Activated T-cell treated with anti-CD3 and anti-CD28 coated beads, Interleukin-2, amount 50 U/mL, for 24 hours (primary cell): ENCODE results near the gene NUDT21.

ENCODE experiments used
- DNase-seq: peaks from one replicate; pipeline ENCODE4 v3.0.0-alpha.2; 2020
- H3K27ac Mint-ChIP-seq: 2 replicates; pipeline ENCODE4 v1.8.0; 2020; ENCODE audit warnings: mild to moderate bottlenecking, mixed read lengths
- H3K27me3 Mint-ChIP-seq: 2 replicates; pipeline ENCODE4 v1.8.0; 2020; ENCODE audit warnings: mixed read lengths
- H3K36me3 Mint-ChIP-seq: 2 replicates; pipeline ENCODE4 v1.8.0; 2020; ENCODE audit warnings: low read depth, mixed read lengths
- H3K4me1 Mint-ChIP-seq: 2 replicates; pipeline ENCODE4 v1.8.0; 2020; ENCODE audit warnings: low read depth, mixed read lengths
- H3K4me3 Mint-ChIP-seq: 2 replicates; pipeline ENCODE4 v1.8.0; 2020; ENCODE audit warnings: mild to moderate bottlenecking, moderate library complexity, mixed read lengths
- H3K9me3 Mint-ChIP-seq: 2 replicates; pipeline ENCODE4 v1.8.0; 2020; ENCODE audit warnings: mixed read lengths

The NUDT21 gene

GRCh38 chr16:56475201-56475600 lies 24.1 kb upstream of the NUDT21 start:
- Mint-ChIP-seq H3K4me1 (peaks cover 16% of the 10 kb centered on the region), H3K9me3 (no peaks in the 10 kb centered on the region), H3K36me3 (peaks cover 98% of the 10 kb centered on the region), H3K27me3 (no peaks in the 10 kb centered on the region), H3K4me3 (no peak overlapping the region), H3K27ac (no peak overlapping the region)
- DNase-seq: no peak

GRCh38 chr16:56470666-56471065 lies 19.5 kb upstream of the NUDT21 start:
- H3K4me1 Mint-ChIP-seq: no peaks in the 10 kb centered on the region
- H3K9me3 Mint-ChIP-seq: no peaks in the 10 kb centered on the region
- H3K36me3 Mint-ChIP-seq: peaks cover 100% of the 10 kb centered on the region
- H3K27ac Mint-ChIP-seq: peak overlapping the region; percentile 66
- H3K27me3 Mint-ChIP-seq: no peaks in the 10 kb centered on the region
- no peak for DNase-seq
- no peak overlapping the region for H3K4me3 Mint-ChIP-seq

GRCh38 chr16:56470232-56470631 lies 19.1 kb upstream of the NUDT21 start:
- Mint-ChIP-seq H3K4me1 (no peaks in the 10 kb centered on the region), H3K27ac (peak overlapping the region; percentile 66), H3K4me3 (no peak overlapping the region), H3K27me3 (no peaks in the 10 kb centered on the region), H3K36me3 (peaks cover 100% of the 10 kb centered on the region), H3K9me3 (no peaks in the 10 kb centered on the region)
- DNase-seq: no peak

GRCh38 chr16:56469748-56470147 lies 18.6 kb upstream of the NUDT21 start:
- no peaks in the 10 kb centered on the region for H3K4me1 Mint-ChIP-seq
- peaks cover 99% of the 10 kb centered on the region for H3K36me3 Mint-ChIP-seq
- H3K27me3 Mint-ChIP-seq: no peaks in the 10 kb centered on the region
- no peaks in the 10 kb centered on the region for H3K9me3 Mint-ChIP-seq
- no peak overlapping the region for H3K27ac Mint-ChIP-seq
- no peak for DNase-seq
- H3K4me3 Mint-ChIP-seq: no peak overlapping the region

- no peak overlapping the region for H3K4me3 Mint-ChIP-seq
- no peak overlapping the region for H3K27ac Mint-ChIP-seq
- H3K27me3 Mint-ChIP-seq: no peaks in the 10 kb centered on the region
- peaks cover 99% of the 10 kb centered on the region for H3K36me3 Mint-ChIP-seq
- no peaks in the 10 kb centered on the region for H3K4me1 Mint-ChIP-seq
- no peak for DNase-seq
- H3K9me3 Mint-ChIP-seq: no peaks in the 10 kb centered on the region
These were observed 17.7 kb upstream of the NUDT21 start for GRCh38 chr16:56468800-56469199.

- no peaks in the 10 kb centered on the region for H3K4me1 Mint-ChIP-seq
- H3K36me3 Mint-ChIP-seq: peaks cover 99% of the 10 kb centered on the region
- H3K4me3 Mint-ChIP-seq: no peak overlapping the region
- H3K9me3 Mint-ChIP-seq: no peaks in the 10 kb centered on the region
- peak overlapping the region; percentile 44 for H3K27ac Mint-ChIP-seq
- no peak for DNase-seq
- no peaks in the 10 kb centered on the region for H3K27me3 Mint-ChIP-seq
These were observed 15.2 kb upstream of the NUDT21 start for GRCh38 chr16:56466344-56466743.

GRCh38 chr16:56463153-56463552 lies 12.0 kb upstream of the NUDT21 start:
- Mint-ChIP-seq H3K36me3 (peaks cover 97% of the 10 kb centered on the region), H3K4me3 (no peak overlapping the region), H3K9me3 (no peaks in the 10 kb centered on the region)

GRCh38 chr16:56462064-56462796 lies 11.1 kb upstream of the NUDT21 start:
- Mint-ChIP-seq H3K27me3 (no peaks in the 10 kb centered on the region), H3K4me1 (peaks cover 6% of the 10 kb centered on the region), H3K27ac (peak overlapping the region; percentile 2), H3K36me3 (peaks cover 97% of the 10 kb centered on the region), H3K9me3 (no peaks in the 10 kb centered on the region), H3K4me3 (no peak overlapping the region)
- no peak for DNase-seq

More at GRCh38 chr16:56463153-56463552, 12.0 kb upstream of the NUDT21 start:
- H3K4me1 Mint-ChIP-seq: peaks cover 2% of the 10 kb centered on the region
- DNase-seq: no peak
- H3K27ac Mint-ChIP-seq: no peak overlapping the region
- H3K27me3 Mint-ChIP-seq: no peaks in the 10 kb centered on the region

GRCh38 chr16:56460101-56460500 lies 9.0 kb upstream of the NUDT21 start:
- H3K9me3 Mint-ChIP-seq: no peaks in the 10 kb centered on the region
- peak overlapping the region; percentile 28 for H3K27ac Mint-ChIP-seq
- H3K4me1 Mint-ChIP-seq: peaks cover 18% of the 10 kb centered on the region
- DNase-seq: no peak
- H3K27me3 Mint-ChIP-seq: no peaks in the 10 kb centered on the region
- H3K4me3 Mint-ChIP-seq: no peak overlapping the region
- peaks cover 97% of the 10 kb centered on the region for H3K36me3 Mint-ChIP-seq

- Mint-ChIP-seq H3K4me1 (peaks cover 29% of the 10 kb centered on the region), H3K4me3 (no peak overlapping the region), H3K36me3 (peaks cover 97% of the 10 kb centered on the region), H3K27me3 (no peaks in the 10 kb centered on the region), H3K27ac (no peak overlapping the region), H3K9me3 (no peaks in the 10 kb centered on the region)
- no peak for DNase-seq
These were observed 6.9 kb upstream of the NUDT21 start for GRCh38 chr16:56457927-56458470.

- DNase-seq: peak; percentile 41
- H3K4me1 Mint-ChIP-seq: peaks cover 62% of the 10 kb centered on the region
- peak overlapping the region; percentile 90 for H3K4me3 Mint-ChIP-seq
- H3K9me3 Mint-ChIP-seq: no peaks in the 10 kb centered on the region
- no peaks in the 10 kb centered on the region for H3K27me3 Mint-ChIP-seq
- peak overlapping the region; percentile 96 for H3K27ac Mint-ChIP-seq
- H3K36me3 Mint-ChIP-seq: peaks cover 89% of the 10 kb centered on the region
These were observed 889 bp upstream of the NUDT21 start for GRCh38 chr16:56451753-56452689.

GRCh38 chr16:56450275-56450985 lies 702 bp downstream of the NUDT21 start:
- Mint-ChIP-seq H3K36me3 (peaks cover 89% of the 10 kb centered on the region), H3K27me3 (no peaks in the 10 kb centered on the region), H3K4me3 (peak overlapping the region; percentile 90), H3K4me1 (peaks cover 55% of the 10 kb centered on the region), H3K27ac (peak overlapping the region; percentile 96), H3K9me3 (no peaks in the 10 kb centered on the region)
- peak; percentile 43 for DNase-seq

GRCh38 chr16:56448005-56448404 lies 3.1 kb downstream of the NUDT21 start:
- Mint-ChIP-seq H3K4me1 (peaks cover 46% of the 10 kb centered on the region), H3K4me3 (peak overlapping the region; percentile 90), H3K36me3 (peaks cover 85% of the 10 kb centered on the region), H3K9me3 (no peaks in the 10 kb centered on the region), H3K27ac (peak overlapping the region; percentile 94), H3K27me3 (no peaks in the 10 kb centered on the region)
- no peak for DNase-seq

GRCh38 chr16:56447286-56447685 lies 3.8 kb downstream of the NUDT21 start:
- H3K4me1 Mint-ChIP-seq: peaks cover 40% of the 10 kb centered on the region
- peak overlapping the region; percentile 90 for H3K4me3 Mint-ChIP-seq
- peaks cover 85% of the 10 kb centered on the region for H3K36me3 Mint-ChIP-seq
- no peaks in the 10 kb centered on the region for H3K9me3 Mint-ChIP-seq
- no peak for DNase-seq
- H3K27me3 Mint-ChIP-seq: no peaks in the 10 kb centered on the region
- peak overlapping the region; percentile 94 for H3K27ac Mint-ChIP-seq
